GM19099 (cell line): ENCODE results near the gene ZNF804A.

Source experiments
- POLR2A ChIP-seq: IDR thresholded peaks from 3 replicates; pipeline ENCODE4 v1.6.1; 2011; ENCODE audit warnings: low read depth; ENCODE audit not compliant: insufficient read length; ENCODE audit errors: extremely low read depth

Gene ZNF804A

DNA sequence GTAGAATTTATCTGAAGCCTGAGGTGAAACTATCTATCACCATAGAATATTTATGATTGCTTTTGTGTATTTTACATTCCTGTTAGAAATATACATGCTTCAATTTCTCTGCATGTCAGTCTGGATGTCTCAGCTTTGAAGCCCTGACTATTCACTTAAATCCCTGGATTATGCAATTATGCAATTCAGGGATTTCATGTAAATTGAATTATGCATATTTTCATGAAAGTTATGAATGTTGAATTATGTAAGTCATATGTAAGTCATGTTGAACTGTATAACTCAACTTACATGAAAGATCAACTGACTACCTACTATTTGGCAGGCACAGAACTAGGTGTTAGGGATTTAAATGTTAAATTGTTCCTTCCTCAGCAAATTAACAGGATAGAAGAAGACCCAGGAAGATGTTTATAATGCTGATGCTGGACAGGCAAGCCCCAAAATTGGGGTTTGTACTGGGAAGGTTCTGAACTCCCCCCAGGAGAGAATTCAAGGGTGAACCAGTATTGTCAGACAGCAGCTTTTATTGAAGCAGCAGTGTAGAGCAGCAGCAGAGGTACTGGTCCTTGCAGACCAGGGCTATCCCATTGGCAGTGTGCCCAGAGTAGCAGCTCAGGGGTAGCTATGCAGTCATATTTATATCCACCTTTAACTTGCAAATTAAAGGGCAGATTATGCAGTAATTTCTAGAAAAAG, 236.5 kb downstream of the ZNF804A start:
- TF ChIP-seq POLR2A: no peak

DNA sequence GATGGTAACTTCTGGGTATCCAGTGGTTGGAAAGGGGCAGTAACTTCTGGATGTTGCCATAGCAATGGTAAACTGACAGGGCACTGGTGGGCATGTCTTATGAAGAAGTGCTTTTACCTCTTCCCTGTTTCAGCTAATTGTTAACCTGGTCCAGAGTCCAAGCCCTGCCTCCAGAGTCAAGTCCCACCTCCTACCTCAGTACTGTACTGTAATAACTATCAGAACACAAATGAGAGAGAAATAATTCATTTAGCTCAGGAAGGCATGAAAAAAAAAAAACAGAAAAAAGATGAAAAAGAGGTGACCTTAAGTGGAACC, 237.0 kb downstream of the ZNF804A start:
- no peak for TF ChIP-seq POLR2A

DNA sequence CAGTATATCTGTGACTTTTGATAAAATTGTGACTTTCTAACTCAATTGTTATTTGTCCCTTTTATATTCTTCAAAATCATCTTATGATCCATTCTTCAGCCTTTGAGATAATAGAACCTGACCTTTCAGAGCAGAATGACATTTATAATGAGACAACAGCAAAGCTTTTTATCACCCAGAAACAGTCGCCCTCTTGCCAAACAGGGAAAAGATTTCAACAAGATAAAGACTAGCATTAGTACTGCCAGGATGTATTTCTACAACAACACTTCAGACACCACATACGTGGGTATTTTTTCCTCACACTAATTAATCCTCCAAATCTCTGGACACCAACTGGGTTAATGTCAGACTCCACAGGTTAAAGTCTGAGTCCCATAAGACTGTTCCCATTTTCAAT, 249.0 kb downstream of the ZNF804A start:
- no peak for TF ChIP-seq POLR2A

DNA sequence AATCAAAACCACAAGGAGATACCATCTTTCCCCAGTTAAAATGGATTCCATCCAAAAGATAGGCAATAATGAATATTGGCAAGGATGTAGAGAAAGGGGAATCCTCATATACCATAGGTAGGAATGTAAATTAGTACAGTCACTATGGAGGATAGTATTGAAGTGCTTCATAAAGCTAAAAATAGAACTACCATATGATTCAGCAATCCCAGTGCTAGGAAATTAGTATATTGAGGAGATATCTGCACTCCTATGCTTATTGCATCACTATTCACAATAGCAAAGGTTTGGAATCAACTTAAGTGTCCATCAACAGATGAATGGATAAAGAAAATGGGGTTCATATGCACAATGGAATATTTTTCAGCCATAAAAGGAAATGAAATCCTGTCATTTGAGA, 251.2 kb downstream of the ZNF804A start:
- no peak for TF ChIP-seq POLR2A

DNA sequence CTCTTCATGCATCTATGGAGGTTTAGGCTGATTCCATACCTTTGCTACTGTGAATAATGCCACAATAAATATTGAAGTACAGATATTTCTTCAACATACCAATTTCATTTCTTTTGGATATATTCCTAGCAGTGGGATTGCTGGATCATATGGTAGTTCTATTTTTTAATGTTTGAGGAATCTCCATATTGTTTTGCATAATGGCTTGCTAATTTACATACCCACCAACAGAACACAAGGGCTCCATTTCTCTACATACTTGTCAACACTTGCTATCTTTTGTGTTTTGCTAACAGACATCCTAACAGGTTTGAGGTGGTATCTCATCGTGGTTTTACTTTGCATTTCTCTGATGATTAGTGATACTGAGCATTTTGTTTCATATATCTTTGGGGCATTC, 253.2 kb downstream of the ZNF804A start:
- no peak for TF ChIP-seq POLR2A

DNA sequence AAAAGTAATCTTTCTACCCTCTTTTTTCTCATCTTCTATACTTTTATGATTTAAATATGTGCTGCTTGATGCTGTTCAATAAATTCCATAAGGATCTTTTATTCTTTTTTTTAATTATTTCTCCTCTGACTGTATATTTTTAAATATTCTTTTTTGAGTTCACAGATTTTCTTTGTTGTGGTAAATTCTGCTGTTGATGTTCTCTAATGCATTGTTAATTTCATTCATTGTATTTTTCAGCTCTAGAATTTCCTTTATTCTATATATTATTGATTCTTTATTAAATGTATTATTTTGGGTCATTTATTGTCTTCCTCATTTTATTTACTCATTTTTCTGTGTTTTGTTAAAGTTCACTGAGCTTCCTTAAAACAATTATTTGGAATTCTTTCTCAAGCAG, 260.9 kb downstream of the ZNF804A start:
- TF ChIP-seq POLR2A: no peak

DNA sequence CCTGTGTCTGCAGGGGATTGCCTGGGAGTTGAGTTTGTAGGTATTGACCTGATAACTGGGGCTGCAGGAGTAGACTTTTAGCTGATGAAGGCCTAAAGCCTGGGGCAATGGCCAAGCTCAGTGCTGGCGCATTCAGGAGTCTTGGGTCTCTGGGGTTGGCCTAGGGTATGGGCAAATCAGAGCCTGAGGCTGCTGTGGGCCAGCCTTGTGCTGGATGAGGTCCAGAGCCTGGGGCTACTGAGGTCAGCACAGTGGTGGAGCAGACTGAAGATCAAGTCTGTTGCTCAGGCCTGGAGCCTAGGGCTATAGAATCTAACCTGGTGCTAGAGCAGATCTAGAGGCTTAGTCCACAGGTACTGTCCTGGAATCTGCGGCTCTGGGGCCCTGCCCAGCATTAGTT, 262.4 kb downstream of the ZNF804A start:
- TF ChIP-seq POLR2A: no peak

DNA sequence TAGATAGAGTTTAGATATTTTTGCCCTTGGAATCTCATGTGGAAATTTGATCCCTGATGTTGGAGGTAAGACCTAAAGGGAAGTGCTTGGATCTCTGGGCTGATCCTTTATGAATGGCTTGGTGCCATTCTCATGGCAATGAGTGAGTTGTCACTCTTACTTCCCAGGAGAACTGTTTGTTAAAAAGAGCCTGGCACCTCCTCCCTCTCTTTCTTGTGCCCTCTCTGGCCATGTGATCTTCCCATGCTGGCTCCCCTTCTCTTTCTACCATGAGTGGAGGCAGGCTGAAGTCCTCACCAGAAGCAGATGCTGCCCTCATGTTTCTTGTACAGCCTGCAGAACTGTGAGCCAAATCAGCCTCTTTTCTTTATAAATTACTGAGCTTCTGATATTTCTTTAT, 276.9 kb downstream of the ZNF804A start:
- no peak for TF ChIP-seq POLR2A

DNA sequence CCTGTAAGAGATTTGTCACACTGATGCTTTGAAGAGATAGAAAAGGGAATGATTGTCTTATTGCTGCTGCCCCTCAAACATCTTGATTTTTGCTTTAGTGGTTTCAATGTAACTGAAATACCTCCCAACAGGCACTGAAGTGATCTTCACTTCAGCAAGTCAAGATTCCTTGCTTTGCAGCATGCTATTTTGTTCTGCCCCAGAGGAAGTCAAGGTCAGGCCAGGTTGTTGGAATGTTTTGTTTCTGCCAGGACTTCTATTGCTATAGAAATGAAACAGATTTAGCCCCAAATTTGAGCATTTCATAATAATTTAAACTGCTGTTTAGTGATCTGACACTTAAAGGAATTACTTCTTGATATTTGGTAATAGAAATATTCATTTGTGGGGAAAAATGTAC, 277.6 kb downstream of the ZNF804A start:
- TF ChIP-seq POLR2A: no peak

DNA sequence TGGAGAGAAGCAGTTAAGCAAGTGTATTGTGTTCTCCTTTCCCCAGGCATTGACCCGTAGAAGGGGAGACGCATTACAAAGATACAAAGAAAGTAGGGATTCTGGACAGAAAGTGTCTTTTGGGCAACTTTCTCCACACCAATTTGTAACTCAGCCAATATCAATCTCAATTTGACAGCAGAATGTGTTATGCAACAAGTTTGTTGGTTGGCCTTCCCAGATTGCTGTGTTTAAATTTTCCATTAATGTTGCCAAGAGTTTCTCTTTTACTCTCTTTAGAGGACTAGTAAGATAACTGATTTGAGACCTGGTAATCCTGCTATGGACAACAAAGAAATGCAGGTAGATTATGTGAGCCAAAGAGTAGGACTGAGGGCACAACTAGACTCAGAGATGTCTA, 279.6 kb downstream of the ZNF804A start:
- TF ChIP-seq POLR2A: no peak

DNA sequence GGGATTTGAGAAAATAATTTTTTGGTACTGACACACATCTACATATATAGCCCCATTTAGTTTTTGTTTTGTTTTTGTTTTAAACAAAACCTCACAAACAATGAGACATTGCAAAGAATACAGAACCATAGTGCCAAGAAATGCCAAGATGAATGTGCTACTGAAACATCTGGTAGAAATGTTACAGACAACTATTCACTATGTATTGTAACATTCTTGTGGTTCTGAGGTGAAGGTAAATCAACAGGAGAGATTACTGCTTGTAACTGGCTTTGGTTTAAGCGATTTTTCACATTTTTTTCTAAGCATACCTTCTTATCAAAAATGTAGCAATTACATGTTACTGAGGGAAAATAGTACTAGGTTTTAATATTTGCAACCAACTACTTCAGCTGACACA, 281.3 kb downstream of the ZNF804A start:
- TF ChIP-seq POLR2A: no peak

DNA sequence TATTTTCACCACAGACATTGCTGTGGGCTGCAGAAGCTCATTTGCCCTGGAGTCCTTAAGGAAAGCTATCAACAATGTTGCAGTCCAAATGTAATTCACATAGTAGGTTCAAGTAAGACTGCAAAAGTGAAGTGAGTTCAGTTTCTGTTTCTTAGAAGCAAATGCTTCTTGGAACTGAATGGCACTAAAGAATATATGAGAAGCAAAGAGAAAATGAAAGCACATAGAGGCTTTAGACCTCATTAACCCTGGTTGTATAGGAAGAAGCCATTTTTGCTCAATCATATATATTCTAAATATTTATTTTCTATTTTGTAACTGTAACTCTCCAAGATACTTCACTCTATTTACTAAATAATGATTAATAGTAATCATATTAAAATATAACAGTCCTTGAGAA, 292.0 kb downstream of the ZNF804A start:
- no peak for TF ChIP-seq POLR2A

DNA sequence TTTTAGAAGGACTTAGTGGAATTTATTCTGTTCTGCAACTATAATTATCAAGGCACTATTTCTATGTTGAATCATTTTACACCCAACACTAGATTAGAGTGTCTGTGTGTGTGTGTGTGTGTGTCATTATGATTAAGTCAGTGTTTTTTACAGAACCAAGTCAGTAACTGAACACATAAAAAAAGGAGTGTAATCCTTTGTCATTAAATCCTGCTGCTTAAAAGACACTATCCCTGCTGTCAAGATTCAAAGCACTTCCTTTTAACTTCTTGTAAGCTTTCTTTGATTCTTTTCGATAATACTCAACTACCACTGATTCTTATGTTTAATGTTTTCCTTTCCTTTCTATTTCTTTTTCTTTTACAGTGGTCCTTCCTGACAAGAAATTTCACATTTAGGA, 306.7 kb downstream of the ZNF804A start:
- TF ChIP-seq POLR2A: no peak

DNA sequence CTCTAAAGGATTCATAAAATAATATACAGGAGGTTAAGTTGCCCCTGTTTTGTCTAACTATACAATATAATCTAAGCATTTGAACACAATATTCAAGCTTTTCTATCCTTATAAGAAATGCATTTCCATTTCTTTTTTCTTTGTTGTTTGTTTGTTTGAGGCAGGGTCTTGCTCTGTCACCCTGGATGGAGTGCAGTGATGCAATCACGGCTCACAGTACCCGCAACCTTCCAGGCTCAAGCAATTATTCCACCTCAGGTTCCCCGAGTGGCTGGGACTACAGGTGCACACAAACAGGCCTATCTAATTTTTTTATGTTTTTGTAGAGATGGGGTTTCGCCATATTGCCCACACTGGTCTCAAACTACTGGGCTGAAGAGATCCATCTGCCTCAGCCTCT, 307.8 kb downstream of the ZNF804A start:
- TF ChIP-seq POLR2A: no peak

DNA sequence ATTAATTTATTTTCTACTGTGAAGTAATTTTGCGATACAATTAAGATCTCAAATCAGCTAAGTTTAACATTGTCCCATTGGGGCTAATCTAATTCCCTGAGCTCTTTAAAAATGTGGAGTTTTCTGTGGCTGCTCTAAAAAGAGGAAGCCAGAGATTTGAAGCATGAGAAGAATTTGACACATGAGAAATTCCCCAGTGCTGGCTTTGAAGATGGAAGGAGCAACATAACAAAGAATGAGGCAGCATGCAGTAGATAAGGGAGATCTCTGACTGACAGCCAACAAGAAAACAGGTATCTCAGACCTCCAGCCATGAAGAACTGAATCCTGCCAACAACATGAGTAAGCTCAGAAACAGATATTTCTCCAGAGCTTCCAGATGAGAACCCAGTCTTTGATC, 308.4 kb downstream of the ZNF804A start:
- no peak for TF ChIP-seq POLR2A

DNA sequence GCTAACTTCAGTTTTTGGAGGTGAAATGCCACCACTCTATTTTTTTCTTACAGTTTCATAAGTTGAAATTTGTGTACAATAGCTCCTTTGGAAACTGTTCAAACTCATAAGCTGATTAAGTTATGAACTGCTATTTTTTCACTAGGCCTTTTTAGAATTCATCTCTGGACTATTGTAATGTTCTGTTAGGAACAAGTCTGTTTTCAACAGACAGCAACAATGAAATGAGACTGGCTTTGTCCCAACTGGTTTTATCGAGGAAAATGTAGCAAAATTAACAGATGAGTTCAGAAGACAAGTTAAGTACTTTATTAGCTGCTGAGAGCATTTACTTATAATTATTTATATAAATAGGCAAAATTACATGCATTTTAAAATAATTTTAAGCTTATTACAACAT, 310.6 kb downstream of the ZNF804A start:
- no peak for TF ChIP-seq POLR2A

DNA sequence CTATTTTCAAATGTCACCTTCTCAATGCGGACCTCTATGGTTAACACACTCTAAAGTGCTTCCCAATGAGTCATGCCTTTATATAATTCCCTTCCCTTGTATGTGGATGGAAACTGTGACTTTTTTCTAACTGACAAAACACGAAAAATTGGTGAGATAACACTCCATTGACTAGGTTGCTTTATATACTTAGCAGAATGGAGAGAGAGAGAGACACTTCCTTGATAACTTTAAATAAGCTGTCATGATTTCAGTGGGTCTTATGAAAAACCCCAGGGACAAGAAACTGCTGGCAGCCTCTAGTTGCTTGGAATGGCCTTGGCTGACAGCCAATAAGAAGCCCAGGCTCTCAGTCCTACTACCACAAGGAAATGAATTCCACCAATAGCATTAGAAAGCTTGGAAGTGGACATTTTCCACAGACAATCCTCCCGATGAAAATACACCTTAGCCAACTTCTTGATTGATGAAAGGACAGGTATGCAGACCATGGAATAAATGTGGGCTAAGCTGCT, 322.2 kb downstream of the ZNF804A start:
- no peak for TF ChIP-seq POLR2A
